Duodenal mucosa (tissue), 2 donors: ENCODE data around the gene SAA1.
"Not testable (repeated sequence)": the region's sequence is repeated elsewhere in the genome, so short reads cannot be mapped to it uniquely, and the experiment has no call there.

Experiments used
- H3K27ac ChIP-seq: one replicate; pipeline ENCODE4 v1.7.0; 2013; ENCODE audit warnings: low read depth, low read length
- H3K27me3 ChIP-seq, 2 donors: one replicate each; pipeline ENCODE4 v1.7.0; 2013; ENCODE audit warnings: low read length in 2 of 2, control low read depth in 1 of 2; ENCODE audit not compliant: insufficient read depth in 2 of 2, control insufficient read depth in 1 of 2
- H3K36me3 ChIP-seq, 2 donors: one replicate each; pipeline ENCODE4 v1.7.0; 2013; ENCODE audit warnings: low read length in 2 of 2, control low read depth in 1 of 2; ENCODE audit not compliant: insufficient read depth in 2 of 2, control insufficient read depth in 1 of 2
- H3K4me1 ChIP-seq, 2 donors: one replicate each; pipeline ENCODE4 v1.7.0; 2013; ENCODE audit warnings: low read length in 2 of 2, control low read depth in 1 of 2; ENCODE audit not compliant: insufficient read depth in 2 of 2, control insufficient read depth in 1 of 2
- H3K4me3 ChIP-seq, 2 donors: one replicate each; pipeline ENCODE4 v1.7.0; 2013; ENCODE audit warnings: low read length in 2 of 2, low read depth in 1 of 2
- H3K9ac ChIP-seq, 2 donors: one replicate each; pipeline ENCODE4 v1.7.0; 2013; ENCODE audit warnings: low read length in 2 of 2, low read depth in 1 of 2
- H3K9me3 ChIP-seq, 2 donors: one replicate each; pipeline ENCODE4 v1.7.0; 2013; ENCODE audit warnings: low read length in 2 of 2, control low read depth in 1 of 2; ENCODE audit not compliant: control insufficient read depth in 1 of 2

SAA1 gene

DNA sequence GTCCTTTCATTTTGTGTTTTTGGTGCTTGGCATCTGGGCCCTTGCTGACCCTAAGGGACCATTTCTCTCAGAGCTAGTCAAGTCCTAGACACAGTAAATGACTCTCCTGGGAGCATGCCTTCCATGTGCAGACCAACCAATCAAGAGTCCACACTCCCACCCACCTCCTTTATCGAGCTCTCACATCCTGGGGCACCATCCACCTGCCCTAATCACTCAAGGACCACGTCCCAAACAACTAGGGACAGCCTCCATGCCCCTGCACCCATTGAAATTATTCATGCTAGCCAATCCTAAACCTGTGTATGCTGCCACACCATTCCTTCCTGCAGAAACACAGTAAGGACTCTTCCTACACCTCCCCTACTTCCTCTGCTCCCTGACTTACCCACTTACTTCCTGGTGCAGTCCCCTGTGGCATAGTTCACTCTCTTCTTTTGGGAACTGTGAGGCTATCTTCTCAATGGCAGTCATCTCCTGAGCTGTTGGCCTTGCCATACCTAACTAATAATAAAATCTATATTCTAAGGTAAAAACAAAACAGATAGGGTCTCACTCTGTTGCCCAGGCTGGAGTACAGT is 11.2 kb upstream of the SAA1 start:
- H3K4me1 ChIP-seq = peaks cover 0 to 12% of the 10 kb centered on the region in 2 donors

DNA sequence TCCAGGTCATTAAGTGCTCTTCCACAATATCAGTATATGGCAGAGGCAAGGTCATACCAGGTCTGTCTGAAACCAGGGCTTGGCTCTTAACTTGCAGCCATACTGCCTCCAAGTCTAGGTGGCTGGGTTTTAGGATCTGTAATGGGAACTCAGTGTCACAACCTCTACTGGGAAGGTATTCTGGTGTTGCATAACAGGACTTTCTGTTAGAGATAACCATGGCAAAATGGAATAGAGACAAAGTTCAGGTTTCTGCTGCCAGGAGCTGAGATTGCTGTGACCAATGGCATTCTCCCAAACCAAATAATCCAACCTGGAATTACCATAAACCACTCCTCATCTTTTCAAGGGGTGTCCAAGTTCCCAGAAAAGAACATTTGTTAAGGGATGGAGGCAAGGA is 6.8 kb upstream of the SAA1 start:
- H3K9ac ChIP-seq = no peak overlapping the region
- no peaks in the 10 kb centered on the region for H3K9me3 ChIP-seq
- H3K36me3 ChIP-seq = no peaks in the 10 kb centered on the region
- H3K4me3 ChIP-seq = no peak overlapping the region
- H3K4me1 ChIP-seq = peaks cover 0 to 16% of the 10 kb centered on the region in 2 donors
- H3K27ac ChIP-seq = no peak overlapping the region
- no peaks in the 10 kb centered on the region for H3K27me3 ChIP-seq

More for the DNA sequence above, 11.2 kb upstream of the SAA1 start:
- no peaks in the 10 kb centered on the region for H3K9me3 ChIP-seq
- H3K4me3 ChIP-seq = no peak overlapping the region
- H3K27ac ChIP-seq = no peak overlapping the region
- no peaks in the 10 kb centered on the region for H3K27me3 ChIP-seq
- no peaks in the 10 kb centered on the region for H3K36me3 ChIP-seq
- no peak overlapping the region for H3K9ac ChIP-seq

GRCh38 chr11:18261721-18262120 is 4.3 kb upstream of the SAA1 start:
- no peak overlapping the region for H3K27ac ChIP-seq
- peaks cover 0 to 16% of the 10 kb centered on the region in 2 donors for H3K4me1 ChIP-seq
- H3K27me3 ChIP-seq = no peaks in the 10 kb centered on the region
- no peak overlapping the region for H3K4me3 ChIP-seq
- no peaks in the 10 kb centered on the region for H3K36me3 ChIP-seq
- no peak overlapping the region for H3K9ac ChIP-seq
- no peaks in the 10 kb centered on the region for H3K9me3 ChIP-seq

DNA sequence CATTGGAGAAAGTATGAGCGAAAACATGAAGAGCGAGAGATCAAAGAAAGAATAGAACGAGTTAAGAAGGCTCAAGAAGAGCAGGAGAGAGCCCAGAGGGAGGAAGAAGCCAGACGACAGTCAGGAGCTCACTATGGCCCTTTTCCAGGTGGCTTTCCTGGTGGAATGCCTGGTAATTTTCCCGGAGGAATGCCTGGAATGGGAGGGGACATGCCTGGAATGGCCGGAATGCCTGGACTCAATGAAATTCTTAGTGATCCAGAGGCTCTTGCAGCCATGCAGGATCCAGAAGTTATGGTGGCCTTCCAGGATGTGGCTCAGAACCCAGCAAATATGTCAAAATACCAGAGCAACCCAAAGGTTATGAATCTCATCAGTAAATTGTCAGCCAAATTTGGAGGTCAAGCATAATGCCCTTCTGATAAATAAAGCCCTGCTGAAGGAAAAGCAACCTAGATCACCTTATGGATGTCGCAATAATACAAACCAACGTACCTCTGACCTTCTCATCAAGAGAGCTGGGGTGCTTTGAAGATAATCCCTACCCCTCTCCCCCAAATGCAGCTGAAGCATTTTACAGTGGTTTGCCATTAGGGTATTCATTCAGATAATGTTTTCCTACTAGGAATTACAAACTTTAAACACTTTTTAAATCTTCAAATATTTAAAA is 3.2 kb upstream of the SAA1 start:
- H3K4me1 ChIP-seq = peaks cover 0 to 16% of the 10 kb centered on the region in 2 donors
- not testable (repeated sequence) for H3K9ac ChIP-seq, H3K9me3 ChIP-seq, H3K4me3 ChIP-seq, H3K27me3 ChIP-seq, H3K36me3 ChIP-seq, H3K27ac ChIP-seq

DNA sequence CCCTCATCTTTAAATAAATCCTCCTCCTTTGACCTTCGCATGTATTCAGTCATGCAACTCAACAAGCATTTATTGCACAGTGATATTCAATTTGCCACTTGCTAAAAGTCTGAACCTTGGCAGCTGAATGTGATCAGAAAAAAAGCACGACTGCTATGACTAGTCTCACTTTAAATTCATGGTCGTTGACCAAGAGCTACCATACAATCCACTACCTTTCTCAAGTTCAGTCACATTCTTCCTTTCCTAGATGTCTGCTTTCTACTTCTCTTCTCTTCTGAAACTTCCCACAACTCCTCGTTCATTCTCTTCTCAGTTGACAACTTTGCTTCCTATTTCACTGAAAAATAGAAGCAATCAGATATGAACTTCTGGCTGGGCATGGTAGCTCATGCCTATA is 2.0 kb upstream of the SAA1 start:
- no peak overlapping the region for H3K27ac ChIP-seq
- H3K9ac ChIP-seq = no peak overlapping the region
- no peaks in the 10 kb centered on the region for H3K9me3 ChIP-seq
- H3K4me3 ChIP-seq = no peak overlapping the region
- no peaks in the 10 kb centered on the region for H3K27me3 ChIP-seq
- H3K36me3 ChIP-seq = no peaks in the 10 kb centered on the region
- H3K4me1 ChIP-seq = peaks cover 4 to 12% of the 10 kb centered on the region in 2 donors

DNA sequence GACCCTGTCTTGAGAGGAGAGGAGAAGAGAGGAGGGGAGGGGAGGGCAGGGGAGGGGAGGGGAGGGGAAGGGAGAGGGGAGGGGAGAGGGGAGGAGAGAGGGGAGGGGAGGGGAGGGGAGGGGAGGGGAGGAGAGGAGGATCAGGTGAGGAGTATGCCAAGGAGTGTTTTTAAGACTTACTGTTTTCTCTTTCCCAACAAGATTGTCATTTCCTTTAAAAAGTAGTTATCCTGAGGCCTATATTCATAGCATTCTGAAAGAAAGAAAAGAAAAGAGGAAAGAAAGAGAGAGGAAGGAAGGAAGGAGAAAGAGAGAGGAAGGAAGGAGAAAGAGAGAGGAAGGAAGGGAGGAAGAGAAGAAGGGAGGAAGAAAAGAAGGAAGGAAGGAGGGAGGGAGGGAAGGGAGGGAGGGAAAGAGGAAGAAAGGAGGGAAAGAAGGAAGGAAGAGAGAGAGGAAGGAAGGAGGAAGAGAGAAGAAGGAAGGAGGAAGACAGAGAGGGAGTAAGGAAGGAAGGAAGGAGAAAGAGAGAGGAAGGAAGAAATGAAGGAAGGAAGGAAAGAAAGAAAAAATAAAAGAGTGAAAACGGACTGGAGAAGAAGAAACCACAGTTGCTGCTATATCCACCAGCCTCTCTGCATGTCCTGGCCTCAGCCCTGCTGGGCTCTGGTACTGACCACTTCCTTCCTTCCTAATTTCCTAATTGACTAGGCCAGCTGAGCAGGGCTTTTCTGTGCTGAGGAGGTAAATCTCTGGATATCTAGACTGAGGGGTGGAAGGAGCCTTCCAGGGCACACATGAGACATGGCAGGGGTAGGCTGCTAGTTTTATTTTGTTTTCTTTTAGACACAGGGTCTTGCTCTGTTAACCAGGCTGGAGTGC is 1.1 kb upstream of the SAA1 start:
- H3K4me1 ChIP-seq = peaks cover 4% of the 10 kb centered on the region in 2 donors
- no peaks in the 10 kb centered on the region for H3K36me3 ChIP-seq
- no peak overlapping the region for H3K27ac ChIP-seq
- no peak overlapping the region for H3K4me3 ChIP-seq
- no peaks in the 10 kb centered on the region for H3K27me3 ChIP-seq
- no peak overlapping the region for H3K9ac ChIP-seq
- no peaks in the 10 kb centered on the region for H3K9me3 ChIP-seq

DNA sequence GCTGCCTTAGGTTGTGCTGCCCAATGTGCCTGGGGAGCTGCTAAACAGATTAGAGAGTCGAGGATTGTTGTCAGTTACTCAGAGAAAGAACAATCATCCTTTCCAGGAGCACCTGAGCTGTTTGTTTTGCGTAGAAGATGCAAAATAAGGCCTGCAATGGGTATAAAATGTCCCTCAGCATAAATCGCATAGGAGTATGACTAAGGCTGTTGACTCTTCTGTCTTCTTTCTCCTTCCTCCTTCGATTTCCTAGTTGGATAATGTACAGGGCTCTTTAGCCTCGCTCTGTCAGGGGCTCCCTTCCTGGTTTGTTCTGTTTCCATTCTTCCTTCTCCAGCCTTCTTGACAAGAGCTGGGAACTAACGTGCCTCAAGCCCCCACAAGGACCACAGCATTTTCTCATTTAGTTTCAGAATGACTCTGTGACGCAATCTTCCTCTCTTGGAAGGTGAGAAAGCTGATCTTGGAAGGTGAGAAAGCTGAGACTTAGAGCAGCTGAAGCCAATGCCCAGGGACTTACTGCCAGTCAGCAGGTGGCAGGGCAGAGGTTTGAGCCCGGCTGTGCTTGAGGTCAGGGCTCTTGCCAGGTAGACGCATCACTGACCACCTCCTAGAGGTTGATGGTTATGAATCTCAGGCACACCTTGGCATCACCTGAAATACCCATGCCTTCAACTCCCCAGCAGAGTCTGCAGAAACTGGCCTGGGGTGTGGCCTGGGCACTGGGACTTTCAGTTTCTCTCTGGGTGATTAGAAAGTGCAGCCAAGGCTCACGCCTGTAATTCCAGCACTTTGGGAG is 1.5 kb downstream of the SAA1 start:
- not testable (repeated sequence) for H3K9ac ChIP-seq, H3K4me3 ChIP-seq, H3K27ac ChIP-seq, H3K36me3 ChIP-seq, H3K4me1 ChIP-seq, H3K9me3 ChIP-seq, H3K27me3 ChIP-seq

GRCh38 chr11:18269252-18269651 is 3.2 kb downstream of the SAA1 start:
- not testable (repeated sequence) for H3K4me1 ChIP-seq, H3K9me3 ChIP-seq, H3K4me3 ChIP-seq, H3K27ac ChIP-seq, H3K9ac ChIP-seq, H3K27me3 ChIP-seq, H3K36me3 ChIP-seq

GRCh38 chr11:18270102-18270501 is 4.0 kb downstream of the SAA1 start:
- no peak overlapping the region for H3K9ac ChIP-seq
- no peaks in the 10 kb centered on the region for H3K9me3 ChIP-seq
- peaks cover 0 to 4% of the 10 kb centered on the region in 2 donors for H3K4me1 ChIP-seq
- no peak overlapping the region for H3K27ac ChIP-seq
- H3K27me3 ChIP-seq = no peaks in the 10 kb centered on the region
- no peak overlapping the region for H3K4me3 ChIP-seq
- H3K36me3 ChIP-seq = no peaks in the 10 kb centered on the region

GRCh38 chr11:18271206-18271605 is 5.1 kb downstream of the SAA1 start:
- Histone ChIP-seq H3K9me3 (no peaks in the 10 kb centered on the region), H3K36me3 (no peaks in the 10 kb centered on the region), H3K4me3 (no peak overlapping the region), H3K9ac (no peak overlapping the region), H3K27me3 (no peaks in the 10 kb centered on the region), H3K4me1 (peaks cover 0 to 4% of the 10 kb centered on the region in 2 donors), H3K27ac (no peak overlapping the region)
